Eye (tissue), 1 donor: ENCODE data around the gene JAKMIP2.
A peak's percentile ranks its signal among the peaks of the same experiment; 100 is the strongest.
"Not testable (repeated sequence)": the region's sequence is repeated elsewhere in the genome, so short reads cannot be mapped to it uniquely, and the experiment has no call there.

ENCODE experiments used
- DNase-seq: peaks from one replicate; pipeline ENCODE4 v3.0.0-alpha.2; 2015

JAKMIP2 gene

DNA sequence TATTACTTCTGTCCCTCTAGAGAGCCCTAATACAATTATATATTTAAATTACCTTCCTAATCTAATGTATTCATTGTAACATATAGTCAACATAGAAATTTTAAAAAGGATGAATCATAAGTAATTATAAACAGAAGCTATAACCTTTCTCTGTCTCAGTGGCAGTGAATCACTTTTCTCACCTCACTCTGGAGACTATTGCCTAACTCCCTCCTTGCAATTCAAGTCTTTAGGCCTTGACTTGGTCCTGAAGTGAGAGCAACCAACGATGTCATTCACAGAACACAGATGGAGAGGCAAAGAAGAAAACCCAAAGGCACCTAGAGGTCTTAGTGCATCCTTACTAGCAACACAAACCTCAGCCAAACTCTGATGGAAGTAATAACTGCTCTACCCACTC lies 139.4 kb downstream of the JAKMIP2 start:
- DNase-seq: no peak

DNA sequence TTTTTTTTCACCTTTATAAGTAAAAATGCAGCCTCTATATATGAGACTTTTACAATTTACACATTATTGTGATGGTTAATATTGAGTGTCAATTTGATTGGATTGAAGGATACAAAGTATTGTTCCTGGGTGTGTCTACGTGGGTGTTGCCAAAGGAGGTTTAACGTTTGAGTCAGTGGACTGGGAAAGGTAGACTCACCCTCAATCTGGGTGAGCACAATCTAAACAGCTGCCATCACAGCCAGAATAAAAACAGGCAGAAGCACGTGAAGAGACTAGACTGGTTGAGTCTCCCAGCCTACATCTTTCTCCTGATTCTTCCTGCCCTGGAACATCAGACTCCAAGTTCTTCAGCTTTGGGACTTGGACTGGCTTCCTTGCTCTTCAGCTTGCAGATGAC lies 139.9 kb downstream of the JAKMIP2 start:
- DNase-seq: no peak

DNA sequence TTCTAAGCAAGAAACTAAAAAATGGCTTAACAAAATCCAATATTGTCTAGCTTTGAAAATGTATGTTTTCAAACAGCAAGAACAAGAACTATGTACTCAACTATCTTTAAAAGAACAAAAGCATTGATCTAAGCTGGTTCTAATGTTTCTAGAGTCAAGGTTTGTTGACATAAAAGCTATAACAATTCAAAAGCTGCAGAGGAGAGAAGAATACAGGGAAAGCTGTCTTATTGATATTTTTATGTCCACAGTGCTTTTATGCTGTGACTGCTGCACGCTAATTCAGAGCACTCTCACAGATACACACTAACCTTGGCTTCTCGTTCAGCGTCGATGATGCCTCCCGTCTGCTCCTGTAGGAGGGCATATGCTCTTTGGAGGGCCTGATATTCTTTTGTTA lies 143.2 kb downstream of the JAKMIP2 start:
- DNase-seq: no peak

DNA sequence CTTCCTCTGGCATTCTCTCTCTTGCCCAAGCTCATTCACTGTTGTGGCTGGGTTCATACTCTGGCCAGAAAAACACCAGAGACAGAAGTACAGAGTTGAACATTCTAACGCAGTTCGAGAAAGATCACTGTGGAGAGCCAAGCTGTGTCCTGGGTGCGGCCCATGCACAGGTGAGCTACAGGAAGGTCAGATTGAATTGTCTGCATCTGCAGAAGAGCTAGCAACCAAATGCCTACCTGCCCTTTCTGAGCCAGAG lies 145.9 kb downstream of the JAKMIP2 start:
- DNase-seq: no peak

DNA sequence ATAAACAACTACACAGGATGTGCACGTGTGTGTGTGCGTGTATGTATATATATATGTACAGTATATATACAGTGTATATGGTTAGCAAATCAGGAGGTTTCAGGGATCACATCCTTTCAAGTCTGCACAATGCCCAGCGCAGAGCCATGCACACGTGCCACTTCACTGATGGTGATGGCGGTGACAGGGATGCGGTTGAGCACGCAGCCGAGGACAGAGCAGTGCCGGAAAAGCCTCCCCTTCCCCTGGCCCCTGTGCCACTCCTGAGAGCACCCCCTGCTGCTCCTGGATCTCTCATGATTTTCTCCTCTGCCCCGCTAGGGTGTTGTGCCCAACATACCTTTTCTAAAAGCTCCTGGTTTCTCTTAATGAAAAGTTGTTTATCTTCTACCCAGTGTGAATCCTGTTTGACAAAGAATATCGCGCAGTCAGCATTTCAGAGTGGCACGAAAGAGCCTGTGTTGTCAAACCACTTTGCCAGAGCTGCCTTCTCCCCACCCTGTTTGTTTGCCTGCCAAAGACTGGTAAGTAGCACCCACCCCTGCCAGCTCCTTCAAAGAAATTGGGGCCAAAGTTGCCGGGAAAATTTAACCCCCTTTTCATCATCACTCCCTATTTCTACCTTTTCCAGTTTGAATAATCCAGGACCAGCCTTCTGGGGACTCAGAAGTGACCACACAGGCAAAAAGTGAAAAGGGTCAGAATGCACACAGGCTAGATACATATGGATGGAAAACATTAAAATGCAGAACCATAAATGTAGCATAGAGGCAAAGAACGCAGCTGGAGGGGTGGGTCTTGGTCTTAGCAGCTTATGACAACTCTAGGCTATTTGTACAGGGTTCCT lies 146.4 kb downstream of the JAKMIP2 start:
- DNase-seq: no peak

DNA sequence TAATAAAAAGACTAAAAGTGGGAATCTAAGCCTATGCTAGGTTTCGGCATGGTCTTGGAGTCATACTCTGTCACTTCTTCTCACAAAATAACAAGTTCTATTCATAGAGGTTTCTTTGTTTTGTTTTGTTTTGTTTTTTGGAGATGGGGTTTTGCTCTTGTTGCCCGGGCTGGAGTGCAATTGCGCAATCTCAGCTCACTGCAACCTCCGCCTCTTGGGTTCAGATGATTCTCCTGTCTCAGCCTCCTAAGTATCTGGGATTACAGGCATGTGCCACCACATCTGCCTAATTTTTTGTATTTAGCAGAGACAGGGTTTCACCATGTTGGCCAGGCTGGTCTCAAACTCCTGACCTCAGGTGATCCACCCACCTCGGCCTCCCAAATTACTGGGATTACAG lies 147.1 kb downstream of the JAKMIP2 start:
- DNase-seq: not testable (repeated sequence)

DNA sequence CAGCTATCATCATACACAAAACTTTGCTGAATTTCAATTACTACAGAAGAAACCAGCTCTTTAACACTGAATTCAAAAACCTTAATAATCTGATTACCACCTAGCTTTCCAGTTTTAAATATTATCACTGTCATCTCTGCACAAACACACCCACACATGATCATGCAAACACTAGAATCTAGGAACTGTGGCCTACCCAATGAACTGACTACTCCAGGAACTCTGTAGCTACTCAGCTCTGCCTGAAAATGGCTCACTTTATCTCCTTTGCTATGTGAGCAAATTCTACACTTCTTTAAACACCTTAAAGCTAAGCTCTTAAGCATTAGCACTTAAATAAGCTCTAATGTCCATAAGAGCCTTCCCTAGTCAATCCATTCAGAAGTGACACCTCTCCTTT lies 149.4 kb downstream of the JAKMIP2 start:
- no peak for DNase-seq

DNA sequence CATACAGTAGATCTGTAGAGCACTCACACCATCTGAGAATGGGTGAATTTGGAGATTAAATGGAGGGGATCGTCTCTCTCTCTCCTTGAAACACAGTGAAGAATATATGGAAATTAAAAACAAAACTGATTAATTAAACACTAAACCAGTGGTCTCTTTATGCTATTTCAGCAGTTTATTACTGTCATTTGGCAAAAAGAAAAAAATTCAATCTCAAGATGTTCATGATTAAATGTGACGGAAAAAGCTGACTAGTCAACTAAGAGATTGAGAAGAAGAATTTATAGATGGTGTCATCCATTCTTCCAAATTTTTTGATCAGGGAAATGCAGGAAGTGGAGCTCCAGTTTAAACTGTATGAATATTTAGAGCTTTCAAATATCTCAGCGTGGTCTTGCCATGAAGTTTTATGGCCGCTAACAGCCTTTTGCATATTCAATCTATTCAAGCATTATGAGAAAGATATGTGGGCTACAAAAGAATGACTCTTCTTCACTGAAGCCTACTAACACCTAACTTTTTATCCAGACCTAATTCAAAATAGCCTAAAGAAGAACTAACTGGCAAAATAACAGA lies 151.0 kb downstream of the JAKMIP2 start:
- no peak for DNase-seq

DNA sequence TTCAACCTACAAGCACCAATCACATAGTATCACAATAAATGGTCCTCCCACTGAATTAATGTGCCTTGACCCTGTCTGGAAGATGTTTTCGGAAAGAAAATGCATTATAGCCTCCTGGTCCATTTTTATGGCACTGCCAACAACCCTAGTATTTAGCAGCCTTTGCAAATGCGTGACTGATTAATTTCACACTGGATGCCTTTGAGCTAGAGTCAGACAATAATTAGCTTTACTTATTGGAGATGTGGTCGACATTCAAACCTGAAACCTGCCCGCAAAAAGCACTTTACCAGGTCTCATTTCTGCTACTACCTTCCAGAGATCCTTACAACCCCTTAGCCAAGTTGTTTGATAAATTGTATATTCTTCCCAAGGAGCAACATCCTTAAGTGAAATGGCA lies 153.3 kb downstream of the JAKMIP2 start:
- DNase-seq: no peak

DNA sequence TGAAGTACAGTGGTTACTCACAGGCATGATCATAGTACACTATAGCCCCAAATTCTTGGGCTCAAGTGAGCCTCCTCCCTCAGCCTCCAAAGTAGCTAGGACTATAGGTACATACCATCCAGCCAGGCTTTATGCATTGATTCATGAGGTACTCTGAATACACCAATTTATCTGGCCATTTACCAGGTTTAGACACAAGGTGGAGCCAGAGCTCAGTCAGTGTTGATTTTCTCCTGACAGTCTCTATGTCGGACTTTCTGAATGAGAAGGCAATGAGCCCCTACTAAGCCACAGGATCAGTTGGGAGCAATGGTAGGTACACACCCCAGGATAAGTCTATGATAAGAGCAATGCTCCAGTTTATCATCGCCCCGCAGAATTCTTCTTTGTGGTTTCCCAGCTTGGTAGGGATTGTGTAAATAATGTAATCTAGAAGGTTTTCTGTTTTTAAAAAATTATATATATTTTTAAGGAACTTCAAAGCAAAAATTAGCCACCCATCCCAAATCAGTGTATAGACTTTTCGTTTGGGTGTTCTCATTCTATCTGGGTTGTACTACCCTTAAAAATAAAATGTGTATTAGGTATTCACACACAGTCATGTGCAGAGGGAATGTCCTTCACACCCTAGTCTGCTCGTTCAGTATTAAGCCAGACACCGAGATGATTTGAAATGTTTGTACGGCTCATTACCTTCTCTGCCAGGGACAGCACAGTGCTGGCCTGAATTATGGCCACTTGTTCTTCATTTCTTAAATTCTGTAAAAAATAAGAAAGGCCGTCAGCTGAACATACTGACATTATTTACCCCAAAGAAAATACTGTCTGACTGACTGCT lies 154.3 kb downstream of the JAKMIP2 start:
- DNase-seq: peak; percentile 95

DNA sequence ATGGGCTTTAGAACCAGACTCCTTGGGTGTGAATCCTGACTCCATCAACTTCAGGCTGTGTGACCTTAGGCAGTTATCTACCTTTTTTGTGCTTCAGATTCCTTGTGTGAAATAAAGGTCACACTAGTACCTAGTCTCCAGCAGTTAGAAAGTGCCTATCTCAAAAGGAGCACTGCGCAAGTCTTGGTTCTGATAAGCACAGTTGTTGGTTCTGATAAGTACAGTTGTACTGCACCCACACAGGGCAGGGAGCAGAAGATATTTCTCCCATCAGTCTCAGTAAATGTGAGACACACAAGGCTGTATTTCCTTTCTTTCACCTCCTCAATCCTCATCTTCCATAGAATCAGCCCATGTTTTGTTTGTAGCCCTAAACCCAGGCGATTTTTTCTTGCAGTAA lies 156.1 kb downstream of the JAKMIP2 start:
- DNase-seq: no peak

DNA sequence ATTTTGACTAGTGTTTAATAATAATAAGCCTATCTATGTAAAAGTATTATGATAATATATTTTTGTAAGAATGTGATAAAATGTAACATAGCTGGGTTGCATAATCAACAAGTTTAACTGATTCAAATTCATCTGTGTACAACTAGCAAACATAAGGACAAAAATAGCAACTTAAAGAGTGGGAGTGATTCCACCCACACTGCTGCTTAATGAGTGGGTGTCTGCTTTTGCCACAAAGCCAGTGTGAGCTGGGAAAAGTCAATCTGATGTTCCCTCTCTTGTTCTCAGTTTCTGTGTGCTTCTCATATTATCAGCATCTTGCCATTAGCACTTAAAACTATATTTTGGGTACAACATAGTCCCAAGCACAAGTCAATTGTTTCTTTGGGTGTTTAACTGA lies 161.5 kb downstream of the JAKMIP2 start:
- no peak for DNase-seq

DNA sequence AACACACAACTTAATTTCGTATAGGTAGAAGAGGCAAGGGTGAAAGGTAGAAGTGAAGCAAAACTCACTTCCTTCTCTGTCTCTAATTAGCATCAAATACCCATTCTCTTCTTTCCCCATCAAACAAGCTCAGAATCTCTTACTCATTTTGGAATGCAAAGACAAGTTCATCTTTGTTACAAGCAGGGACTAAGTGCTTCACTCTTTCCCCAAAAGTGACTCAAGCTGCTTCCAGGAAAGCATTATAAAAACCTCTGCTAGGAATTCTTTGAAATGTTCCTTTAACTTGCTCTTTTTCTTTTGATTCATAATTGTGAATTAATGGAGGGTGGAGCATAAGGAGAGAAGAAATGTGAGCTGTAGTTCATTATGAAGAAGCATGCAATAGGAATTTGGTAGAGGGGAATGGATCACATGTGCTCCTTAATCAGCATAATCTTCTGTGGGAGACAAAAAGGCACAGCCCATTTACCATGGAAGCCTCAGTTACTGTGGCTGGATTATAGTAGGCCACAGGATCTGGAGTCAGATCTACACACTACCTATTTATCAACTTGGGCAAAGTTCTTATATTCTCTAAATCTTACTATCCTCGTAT lies 163.1 kb downstream of the JAKMIP2 start:
- no peak for DNase-seq

DNA sequence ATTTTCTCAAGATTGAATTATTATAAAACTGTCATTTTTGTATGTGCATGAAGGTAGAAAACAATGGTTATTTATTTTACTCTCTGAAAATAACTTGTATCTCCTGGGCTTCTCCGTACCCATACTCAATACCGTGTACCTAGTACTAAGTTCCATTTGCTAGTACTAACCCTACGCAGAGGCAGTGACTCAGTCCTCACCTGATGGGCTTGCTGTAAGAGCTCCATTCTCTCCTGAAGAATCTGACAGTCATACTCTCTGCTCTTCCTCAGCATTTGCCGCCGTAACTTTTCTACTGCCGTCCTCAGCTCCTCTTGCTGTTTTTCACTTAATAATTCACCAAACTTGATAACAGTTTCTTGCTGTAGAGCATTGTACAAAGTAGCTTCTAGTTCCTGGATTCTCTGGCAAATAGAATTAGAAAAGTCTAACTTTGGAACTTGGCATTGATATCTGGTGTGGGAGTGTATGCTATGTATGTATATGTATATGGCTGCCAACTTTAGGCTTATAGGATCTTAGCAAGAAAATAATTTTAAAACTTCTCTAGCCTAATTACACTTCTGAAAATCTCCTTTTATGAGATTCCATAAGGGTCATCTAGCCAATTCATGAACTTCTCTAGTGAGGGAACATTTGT lies 164.7 kb downstream of the JAKMIP2 start:
- DNase-seq: no peak

DNA sequence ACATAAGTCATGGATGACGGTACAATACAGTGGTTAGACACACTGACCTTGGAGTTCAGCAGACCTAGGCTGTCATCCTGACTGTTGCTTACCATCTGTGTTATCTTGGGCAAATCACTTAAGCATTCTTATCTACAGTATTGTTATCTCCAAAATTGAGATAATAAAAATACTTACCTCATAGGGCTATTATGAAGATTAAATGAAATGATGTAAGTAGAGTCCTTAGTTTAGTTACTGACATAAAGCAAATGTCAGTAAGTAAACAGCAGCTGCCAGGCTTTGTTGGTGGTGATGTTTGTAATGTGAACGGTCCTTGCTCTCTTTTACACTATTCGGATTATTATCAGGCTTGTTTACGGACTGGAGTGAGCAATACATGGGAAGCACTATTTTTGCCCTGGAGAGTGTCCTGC lies 165.3 kb downstream of the JAKMIP2 start:
- no peak for DNase-seq

DNA sequence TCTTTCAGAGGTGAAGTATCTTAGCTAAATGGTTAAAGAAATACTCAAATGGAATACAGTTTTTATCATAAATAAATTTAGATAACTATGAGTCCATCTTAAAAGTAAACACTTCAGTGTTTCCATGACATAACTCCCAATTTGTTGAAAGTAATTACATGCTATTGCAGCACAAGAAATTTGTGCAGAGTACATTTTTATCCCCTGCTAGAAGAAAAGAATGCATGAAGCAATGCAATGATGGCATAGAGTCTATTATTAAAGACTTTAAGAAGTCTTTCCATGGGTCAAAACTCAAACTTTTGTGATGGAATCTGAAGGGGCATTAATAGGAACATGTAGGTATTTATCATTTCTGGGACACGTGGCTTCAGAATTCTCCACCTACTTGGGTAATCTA lies 166.1 kb downstream of the JAKMIP2 start:
- no peak for DNase-seq

DNA sequence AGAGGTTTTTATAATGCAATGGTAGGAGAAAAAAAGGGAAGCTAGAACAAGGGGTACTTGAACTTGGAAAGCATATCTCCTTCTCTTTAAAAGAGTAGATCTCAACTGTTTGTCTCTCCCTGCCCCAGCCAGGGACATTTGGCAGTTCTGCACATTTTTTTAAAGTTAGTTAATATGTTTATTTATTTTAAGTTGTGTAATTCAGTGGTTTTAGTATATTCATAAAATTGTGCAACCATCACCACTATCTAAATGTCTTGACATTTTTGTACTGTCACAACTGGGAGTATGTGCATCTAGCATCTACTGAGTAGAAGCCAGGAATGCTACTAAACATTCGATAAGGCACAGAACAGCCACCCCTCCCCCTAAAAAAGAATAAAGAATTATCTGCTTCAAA lies 169.2 kb downstream of the JAKMIP2 start:
- no peak for DNase-seq

DNA sequence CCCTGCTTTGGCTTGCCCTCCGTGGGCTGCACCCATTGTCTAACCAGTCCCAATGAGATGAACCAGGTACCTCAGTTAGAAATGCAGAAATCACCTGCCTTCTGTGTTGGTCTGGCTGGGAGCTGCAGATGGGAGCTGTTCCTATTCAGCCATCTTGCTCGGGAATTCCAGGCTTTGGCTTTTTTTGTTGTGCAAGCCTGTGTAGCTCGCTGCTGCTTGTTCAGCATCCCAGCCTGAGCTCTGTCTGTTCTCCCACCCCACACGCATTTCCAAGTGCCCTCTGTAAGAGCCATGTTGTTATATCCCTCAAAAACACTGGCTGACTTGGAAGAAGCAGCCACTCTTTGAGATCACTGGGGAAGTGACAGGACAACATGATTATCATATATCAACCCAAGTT lies 171.0 kb downstream of the JAKMIP2 start:
- DNase-seq: no peak

DNA sequence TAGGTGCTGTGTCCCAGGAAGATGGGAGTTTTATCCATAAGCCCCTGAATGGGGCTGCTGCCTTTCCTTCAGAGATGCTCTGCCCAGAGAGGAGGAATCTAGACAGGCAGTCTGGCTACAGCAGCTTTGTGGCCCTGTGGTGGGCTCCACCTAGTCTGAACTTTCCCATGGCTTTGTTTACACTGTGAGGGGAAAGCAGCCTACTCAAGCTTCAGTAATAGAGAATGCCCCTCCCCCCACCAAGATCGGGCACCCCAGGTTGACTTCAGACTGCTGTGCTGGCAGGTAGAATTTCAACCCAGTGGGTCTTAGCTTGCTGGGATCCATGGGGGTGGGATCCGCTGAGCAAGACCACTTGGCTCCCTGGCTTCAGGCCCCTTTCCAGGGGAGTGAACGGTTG lies 171.7 kb downstream of the JAKMIP2 start:
- DNase-seq: no peak

DNA sequence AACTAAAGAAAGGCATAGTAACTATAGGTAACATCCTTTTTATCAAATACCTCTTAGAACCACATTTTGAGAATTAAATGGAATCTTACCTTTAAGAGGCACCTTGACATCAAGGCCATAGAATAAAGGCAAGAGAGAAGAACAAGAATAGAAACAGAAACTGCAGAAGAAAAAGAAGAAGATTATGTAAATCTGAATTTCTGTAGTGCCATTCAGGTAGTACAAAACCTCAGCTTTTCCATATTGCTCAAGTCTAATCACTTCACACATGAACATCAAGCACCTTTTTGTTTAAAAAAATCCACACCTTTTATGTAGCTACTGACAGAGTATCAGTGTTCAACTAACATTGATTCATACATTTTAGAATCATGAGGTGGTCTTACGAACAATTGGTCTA lies 180.9 kb downstream of the JAKMIP2 start:
- no peak for DNase-seq

DNA sequence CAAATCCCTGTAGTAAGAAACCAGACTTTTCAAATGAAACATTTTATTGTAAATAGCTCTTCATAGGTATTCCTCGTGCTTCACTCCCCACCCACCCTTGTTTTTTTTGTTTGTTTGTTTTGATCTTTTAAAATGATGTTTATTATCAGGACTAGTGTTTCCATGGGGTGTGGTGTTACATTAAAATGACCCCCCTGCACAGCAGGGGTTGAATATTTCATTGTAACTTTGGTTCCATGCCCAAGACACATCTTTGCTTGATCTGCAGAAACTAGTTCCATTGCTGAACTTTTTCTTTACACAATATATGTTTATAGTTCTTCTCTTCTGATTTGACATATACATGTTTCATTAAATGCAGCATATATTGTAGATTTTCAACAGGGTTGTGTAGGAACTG lies 191.4 kb downstream of the JAKMIP2 start:
- DNase-seq: no peak

DNA sequence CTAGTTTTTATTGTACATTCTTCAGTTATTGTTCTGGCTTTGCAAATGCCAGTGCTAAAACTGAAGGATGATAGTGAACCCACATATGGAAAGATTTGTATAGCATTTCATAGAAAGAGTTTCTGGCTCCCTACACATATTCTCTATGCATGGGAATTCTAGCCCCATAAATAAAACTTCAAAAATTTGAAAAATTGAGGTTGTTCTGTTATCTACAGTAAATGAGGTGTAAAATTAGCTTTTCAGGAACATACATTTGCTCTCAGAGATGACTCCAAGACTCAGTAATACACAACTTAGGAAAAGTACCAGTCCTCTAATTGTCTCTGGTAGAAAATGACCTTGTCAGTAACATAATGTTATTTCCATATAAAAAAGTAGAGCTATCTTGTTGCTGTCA lies 192.4 kb downstream of the JAKMIP2 start:
- no peak for DNase-seq

DNA sequence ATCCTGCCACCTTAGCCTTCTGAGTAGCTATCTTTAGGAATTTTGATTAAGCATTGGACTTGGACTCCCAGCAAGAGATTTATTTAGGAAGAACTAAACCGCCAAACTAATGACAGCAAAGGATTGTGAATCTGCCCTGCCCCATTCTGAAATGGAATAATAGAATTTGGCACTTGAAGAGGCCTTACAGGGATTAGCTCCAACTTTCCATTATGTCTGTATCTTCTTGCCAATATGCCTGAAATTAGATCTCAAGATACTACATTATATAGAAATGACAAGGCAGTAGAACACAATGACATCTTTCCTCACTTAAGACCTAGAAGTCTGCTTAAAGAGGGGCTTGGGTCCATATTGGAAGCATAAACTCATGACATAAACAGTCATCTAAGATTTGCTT lies 195.7 kb downstream of the JAKMIP2 start:
- no peak for DNase-seq
